Measurements from ENCODE around the gene CFAP74.

The CFAP74 gene

GRCh38 chr1:2024887-2025286 lies 21.3 kb upstream of the CFAP74 start:
- TF ChIP-seq, protein P1, sequence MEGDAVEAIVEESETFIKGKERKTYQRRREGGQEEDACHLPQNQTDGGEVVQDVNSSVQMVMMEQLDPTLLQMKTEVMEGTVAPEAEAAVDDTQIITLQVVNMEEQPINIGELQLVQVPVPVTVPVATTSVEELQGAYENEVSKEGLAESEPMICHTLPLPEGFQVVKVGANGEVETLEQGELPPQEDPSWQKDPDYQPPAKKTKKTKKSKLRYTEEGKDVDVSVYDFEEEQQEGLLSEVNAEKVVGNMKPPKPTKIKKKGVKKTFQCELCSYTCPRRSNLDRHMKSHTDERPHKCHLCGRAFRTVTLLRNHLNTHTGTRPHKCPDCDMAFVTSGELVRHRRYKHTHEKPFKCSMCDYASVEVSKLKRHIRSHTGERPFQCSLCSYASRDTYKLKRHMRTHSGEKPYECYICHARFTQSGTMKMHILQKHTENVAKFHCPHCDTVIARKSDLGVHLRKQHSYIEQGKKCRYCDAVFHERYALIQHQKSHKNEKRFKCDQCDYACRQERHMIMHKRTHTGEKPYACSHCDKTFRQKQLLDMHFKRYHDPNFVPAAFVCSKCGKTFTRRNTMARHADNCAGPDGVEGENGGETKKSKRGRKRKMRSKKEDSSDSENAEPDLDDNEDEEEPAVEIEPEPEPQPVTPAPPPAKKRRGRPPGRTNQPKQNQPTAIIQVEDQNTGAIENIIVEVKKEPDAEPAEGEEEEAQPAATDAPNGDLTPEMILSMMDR (conservative IDR thresholded peaks at IDR 0.05; ENCODE audit: control insufficient read depth, insufficient read depth, low read depth, low read length): no peak
- no peak for DNase-seq (ENCODE audit: low read depth)
- no peak overlapping the region for H3K4me3 ChIP-seq (ENCODE audit: control insufficient read depth, low read depth, low read length)

DNA sequence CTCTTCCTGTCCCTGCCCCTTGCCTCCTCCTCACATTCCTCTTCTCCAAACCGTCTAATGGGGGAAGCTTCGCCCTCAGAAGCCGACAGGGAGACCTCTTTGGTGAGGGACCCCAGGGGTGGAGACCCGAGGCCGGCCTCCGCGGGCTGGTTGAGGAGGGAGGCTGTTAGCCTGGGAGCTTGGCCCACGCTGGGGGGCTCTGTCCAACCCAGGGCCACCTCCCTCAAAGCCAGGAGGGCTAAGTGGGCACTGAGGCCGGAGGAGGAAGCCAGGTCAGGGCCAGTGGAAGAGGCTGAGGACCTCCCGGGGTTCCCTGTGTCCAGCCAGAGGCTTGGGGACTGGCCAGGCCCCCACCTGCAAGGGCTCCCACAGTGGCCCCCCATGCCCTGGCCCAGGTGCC lies 20.9 kb upstream of the CFAP74 start:
- H3K4me3 ChIP-seq (ENCODE audit: control insufficient read depth, low read depth, low read length): no peak overlapping the region
- no peak for DNase-seq (ENCODE audit: low read depth)
- TF ChIP-seq, protein P1 (conservative IDR thresholded peaks at IDR 0.05; ENCODE audit: control insufficient read depth, insufficient read depth, low read depth, low read length): no peak

- no peak overlapping the region for H3K4me3 ChIP-seq (ENCODE audit: control insufficient read depth, low read depth, low read length)
Observed at GRCh38 chr1:2023187-2023586, 19.6 kb upstream of the CFAP74 start.

GRCh38 chr1:2022063-2022770 lies 18.6 kb upstream of the CFAP74 start:
- DNase-seq (ENCODE audit: low read depth): no peak
- no peak overlapping the region for H3K4me3 ChIP-seq (ENCODE audit: control insufficient read depth, low read depth, low read length)
- TF ChIP-seq, protein P1 (conservative IDR thresholded peaks at IDR 0.05; ENCODE audit: control insufficient read depth, insufficient read depth, low read depth, low read length): no peak

More at GRCh38 chr1:2023187-2023586, 19.6 kb upstream of the CFAP74 start:
- TF ChIP-seq, protein P1 (conservative IDR thresholded peaks at IDR 0.05; ENCODE audit: control insufficient read depth, insufficient read depth, low read depth, low read length): no peak
- no peak for DNase-seq (ENCODE audit: low read depth)

DNA sequence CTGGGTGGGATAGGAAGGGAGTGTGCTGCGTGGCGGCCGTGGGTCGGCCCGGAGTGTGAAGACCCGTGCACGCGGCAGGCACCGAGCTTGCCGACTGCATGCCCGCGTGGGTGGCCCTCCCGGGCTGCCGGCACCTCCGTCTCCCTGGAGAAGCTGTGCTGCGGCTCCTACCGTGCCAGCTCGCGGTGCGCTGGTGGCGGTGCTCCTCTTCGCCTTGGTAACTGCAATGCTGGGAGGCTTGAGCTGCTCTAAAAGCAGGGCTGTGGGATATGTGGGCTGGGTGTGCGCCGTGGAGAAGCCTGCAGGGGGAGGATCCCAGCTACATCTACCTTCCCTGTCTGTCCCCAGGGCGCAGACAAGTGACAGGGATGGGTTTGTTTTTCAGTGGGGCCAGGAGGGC lies 18.0 kb upstream of the CFAP74 start:
- no peak overlapping the region for H3K4me3 ChIP-seq (ENCODE audit: control insufficient read depth, low read depth, low read length)
- no peak for DNase-seq (ENCODE audit: low read depth)
- TF ChIP-seq, protein P1 (conservative IDR thresholded peaks at IDR 0.05; ENCODE audit: control insufficient read depth, insufficient read depth, low read depth, low read length): no peak

GRCh38 chr1:2020310-2020655 lies 16.7 kb upstream of the CFAP74 start:
- no peak for DNase-seq (ENCODE audit: low read depth)
- TF ChIP-seq, protein P1 (conservative IDR thresholded peaks at IDR 0.05; ENCODE audit: control insufficient read depth, insufficient read depth, low read depth, low read length): no peak
- H3K4me3 ChIP-seq (ENCODE audit: control insufficient read depth, low read depth, low read length): no peak overlapping the region

All from fibroblast of mammary gland (primary cell).